HL-60 (cell line): ENCODE measurements around the gene ABLIM1.

Source experiments
- CTCF ChIP-seq: IDR thresholded peaks from one replicate; pipeline ENCODE4 v1.5.1; 2011; ENCODE audit warnings: low read length, control low read depth, inconsistent platforms; ENCODE audit not compliant: insufficient read depth
- POLR2AphosphoS5 ChIP-seq: IDR thresholded peaks from 2 replicates; pipeline ENCODE4 v1.6.1; 2012; ENCODE audit warnings: low read depth
- REST ChIP-seq: IDR thresholded peaks from 2 replicates; pipeline ENCODE4 v1.6.1; 2012; ENCODE audit warnings: low read depth; ENCODE audit not compliant: insufficient replicate concordance
- SPI1 ChIP-seq: IDR thresholded peaks from 2 replicates; pipeline ENCODE4 v1.6.1; 2012; ENCODE audit warnings: low read depth, mild to moderate bottlenecking, borderline replicate concordance

GRCh38 chr10:114393482-114393881 is 264.6 kb downstream of the ABLIM1 start:
- no peak for TF ChIP-seq CTCF
- no peak for TF ChIP-seq REST
- TF ChIP-seq POLR2AphosphoS5: no peak
- no peak for TF ChIP-seq SPI1
